Stimulated activated naive CD4-positive, alpha-beta T cell (primary cell): ENCODE data around the gene FCGBP.
"Not testable (repeated sequence)": the region's sequence is repeated elsewhere in the genome, so short reads cannot be mapped to it uniquely, and the experiment has no call there.

ENCODE experiments used
- DNase-seq, 6 experiments: peaks; one replicate each; lab custom pipeline; 2025; lab: John Stamatoyannopoulos, UW

Gene FCGBP

DNA sequence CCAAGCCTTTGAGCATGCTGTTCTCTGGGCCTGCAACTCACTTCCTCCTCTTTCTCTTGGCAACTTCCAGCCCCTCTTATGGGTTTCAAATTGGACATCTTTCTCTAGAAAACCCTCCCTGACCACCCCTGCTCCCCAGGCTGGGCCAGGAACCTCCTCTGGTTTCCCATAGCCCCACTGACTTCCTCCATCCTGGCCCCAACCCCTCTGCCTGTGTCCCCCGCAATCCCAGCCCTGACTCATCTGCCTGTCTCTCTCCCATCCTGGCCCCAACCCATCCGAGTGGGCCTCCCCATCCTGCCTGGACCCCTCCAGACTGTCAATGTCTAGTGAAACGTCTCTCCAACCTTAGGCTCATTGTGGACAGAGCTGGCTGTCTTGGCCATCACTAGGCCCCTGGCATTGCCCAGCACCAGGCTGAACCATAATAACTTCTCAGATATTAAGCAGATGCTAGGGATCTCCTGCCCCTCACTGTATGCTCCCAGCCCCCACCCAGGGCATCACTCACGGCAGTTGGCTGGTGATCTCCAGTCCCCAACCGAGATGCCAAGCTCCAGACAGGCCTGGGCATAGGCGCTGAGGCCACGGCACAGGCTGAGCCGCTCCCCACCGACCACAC, 16.8 kb downstream of the FCGBP start:
- no peak for DNase-seq

DNA sequence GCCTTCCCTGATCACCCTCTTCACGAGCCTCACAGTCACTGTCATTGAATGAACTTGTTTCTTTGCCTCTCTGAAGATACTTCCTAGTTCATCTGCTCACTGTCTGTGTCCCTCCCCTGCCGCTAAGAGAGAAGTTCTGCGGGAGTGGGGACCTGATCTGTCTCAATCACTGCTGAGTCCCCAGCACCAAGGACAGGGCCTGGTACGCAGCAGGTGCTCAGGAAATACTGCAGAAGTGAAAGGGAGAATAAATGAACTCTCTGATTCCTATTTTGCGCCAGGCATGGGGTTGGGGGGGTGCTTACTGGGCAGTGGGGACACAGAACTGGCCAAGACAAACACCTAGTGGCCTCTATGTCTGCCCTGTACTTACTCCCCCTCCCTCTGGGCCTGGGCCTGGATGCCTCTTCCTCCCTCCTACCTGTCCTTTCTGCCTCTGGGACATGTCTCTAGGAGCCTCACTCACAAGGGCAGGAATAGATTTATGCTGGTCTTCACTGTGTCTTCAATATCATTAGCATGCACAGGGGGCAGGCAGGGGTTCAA, 17.5 kb downstream of the FCGBP start:
- DNase-seq: no peak

DNA sequence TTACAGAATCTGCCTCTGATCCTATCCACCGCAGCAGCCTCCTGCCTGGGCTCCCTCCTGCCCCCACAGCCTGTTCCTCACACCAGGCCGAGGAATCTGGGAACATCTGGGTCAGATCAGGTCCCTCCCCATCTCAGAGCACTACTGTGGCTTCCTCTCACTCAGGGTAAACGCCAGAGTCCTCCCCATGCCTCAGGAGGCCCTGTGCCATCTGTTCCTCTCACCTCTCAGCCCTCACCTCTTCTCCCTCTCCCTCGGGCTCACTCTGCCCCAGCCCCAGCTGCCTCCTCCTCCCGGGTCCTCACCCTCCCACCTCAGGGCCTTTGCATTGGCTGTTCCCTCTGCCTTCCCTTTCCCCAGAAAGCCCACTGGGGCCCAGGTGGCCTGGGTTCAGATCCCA, 18.2 kb downstream of the FCGBP start:
- no peak for DNase-seq

DNA sequence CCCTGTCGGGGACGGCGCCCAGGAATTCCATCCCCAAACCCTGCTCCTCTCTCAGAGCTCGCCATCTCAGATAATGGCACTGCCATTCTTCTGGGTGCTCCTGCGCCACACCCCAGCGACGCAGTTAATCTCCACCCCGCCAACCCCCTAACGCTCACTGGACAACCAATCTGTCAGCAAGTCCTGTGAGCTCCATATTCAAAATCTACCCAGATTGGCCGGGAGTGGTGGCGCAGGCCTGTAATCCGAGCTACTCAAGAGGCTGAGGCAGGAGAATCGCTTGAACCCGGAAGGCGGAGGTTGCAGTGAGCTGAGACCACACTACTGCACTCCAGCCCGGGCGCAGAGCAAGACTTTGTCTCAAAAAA, 18.6 kb downstream of the FCGBP start:
- DNase-seq: no peak

DNA sequence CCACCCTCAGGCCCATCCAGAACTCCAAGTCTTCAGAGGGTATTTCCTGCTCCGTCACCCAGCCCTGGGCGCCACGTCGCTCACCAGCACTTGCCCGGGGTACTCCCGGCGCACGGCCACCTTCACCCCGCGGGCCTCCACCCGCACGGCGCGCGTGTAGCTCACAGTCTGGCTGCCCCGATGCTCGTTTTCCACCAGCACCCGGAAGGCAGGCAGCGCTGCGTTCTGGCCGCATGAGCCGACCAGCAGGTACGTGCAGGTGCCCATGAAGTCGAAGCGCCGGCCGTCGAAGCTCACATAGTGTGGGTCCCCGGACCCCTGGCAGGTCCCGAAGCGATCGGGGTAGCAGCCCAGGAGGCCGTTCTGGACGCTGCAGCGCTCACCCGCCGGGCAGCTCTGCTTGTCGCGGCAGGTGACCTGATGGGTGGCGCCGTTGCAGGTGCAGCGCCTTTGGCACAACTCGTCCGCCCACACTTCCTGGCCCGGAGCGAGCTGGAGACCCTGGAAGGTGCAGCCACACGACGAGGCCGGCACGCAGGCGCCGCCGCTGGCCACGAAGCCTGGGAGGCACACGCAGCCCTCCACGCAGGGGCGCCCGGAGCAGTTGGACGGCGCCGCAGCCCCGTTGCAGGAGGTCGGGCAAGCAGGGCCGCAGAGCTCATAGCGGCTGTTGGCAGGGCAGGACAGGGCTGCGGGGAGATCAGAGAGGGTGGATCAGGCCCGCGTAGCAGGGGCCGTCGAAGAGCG, 19.2 kb downstream of the FCGBP start:
- no peak for DNase-seq

DNA sequence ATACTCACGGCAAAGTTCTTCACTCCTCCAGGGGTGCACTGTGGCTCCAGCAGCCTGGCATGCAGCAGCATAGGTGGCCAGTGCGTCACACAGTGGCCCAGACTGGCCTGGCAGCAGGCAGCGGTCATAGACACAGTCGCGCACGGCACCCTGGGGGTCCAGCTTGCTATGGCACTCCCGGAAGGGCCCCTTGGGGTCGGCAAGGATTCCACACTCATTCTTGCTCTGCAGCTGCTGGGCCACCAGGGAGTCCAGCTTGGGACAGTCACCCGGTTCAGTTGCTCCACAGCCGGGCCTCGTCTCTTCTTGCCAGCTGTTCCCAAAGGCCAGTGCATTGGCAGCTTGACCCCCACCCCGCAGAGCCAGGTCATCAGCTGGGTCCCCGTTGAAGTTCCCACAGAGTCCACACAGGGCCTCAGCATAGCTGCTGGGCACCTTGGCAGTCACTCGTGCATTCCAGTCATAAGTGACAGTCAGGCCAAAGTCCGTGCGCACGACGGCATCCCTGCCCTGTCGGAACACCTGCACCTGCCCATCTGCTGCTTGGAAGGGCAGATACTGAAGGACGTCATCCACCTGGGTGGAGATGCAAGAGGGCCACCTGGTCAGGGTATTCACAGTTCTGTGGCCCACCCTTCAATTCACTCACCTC, 20.6 kb downstream of the FCGBP start:
- no peak for DNase-seq

DNA sequence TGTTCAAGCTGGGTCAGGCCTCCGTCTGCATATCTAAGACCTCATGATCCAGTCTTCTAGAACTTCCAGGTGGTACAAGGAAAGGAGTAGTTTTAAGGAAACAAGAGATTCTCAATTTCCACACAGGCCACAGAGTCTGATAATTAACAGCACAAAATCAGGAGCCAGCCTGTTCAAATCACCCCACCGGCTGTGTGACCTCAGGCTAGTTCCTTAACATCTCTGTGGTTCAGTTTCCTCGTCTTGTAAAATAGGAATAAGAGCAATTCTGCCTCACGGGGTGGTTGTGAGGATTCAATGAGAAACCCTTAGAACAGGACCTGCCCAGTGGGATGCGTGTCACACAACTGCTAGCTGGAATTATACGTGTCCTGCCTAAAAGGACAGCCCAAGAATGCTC, 25.6 kb downstream of the FCGBP start:
- no peak for DNase-seq

DNA sequence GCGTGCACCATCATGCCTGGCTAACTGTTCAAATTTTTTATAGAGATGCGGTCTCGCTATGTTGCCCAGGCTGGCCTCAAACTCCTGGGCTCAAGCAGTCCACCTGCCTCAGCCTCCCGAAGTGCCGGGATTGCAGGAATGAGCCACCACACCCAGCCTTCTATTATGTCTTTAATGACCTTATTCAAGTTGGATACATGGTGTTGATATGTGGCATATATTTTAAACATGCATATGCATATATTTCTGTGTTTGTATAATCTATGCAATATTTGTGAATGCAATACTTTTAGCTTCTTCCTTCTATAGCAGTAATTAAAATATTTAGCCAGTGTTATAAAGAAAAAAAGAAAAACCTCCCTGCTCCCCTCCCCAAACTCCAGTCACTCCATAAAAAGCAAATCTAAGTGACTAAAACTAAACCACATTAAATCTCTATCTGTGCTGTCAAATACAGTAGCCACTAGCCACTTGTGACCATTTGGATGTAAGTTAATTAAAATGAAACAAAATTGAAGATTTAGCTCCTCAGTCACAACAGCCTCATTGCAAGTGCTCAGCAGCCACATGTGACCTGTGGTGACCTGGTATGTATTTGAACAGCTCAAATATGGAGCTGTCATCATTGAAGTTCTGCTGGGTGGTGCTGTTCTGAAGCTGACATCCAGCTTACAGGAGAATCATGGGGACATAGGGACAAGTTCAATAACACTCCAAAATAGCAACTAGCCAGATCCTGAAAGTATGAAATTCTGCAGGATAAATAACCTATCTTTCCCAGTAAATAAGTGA, 27.4 kb downstream of the FCGBP start:
- DNase-seq: no peak

DNA sequence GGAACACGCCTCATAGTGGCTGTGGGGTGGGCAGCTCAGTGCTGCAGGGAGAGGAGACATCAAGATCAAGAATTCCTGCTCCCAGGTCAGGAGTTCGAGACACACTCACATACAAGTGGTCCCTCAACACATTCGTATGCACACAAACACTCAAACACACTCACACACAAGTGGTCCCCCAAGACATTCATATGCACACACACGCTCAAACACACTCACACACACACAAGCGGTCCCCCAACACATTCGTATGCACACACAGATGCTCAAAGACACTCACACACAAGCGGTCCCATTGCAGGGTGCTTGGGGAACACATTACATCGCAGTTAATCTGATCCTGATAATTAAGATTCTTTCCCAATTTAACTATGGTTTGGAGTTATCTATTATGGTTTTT, 28.2 kb downstream of the FCGBP start:
- DNase-seq: no peak

DNA sequence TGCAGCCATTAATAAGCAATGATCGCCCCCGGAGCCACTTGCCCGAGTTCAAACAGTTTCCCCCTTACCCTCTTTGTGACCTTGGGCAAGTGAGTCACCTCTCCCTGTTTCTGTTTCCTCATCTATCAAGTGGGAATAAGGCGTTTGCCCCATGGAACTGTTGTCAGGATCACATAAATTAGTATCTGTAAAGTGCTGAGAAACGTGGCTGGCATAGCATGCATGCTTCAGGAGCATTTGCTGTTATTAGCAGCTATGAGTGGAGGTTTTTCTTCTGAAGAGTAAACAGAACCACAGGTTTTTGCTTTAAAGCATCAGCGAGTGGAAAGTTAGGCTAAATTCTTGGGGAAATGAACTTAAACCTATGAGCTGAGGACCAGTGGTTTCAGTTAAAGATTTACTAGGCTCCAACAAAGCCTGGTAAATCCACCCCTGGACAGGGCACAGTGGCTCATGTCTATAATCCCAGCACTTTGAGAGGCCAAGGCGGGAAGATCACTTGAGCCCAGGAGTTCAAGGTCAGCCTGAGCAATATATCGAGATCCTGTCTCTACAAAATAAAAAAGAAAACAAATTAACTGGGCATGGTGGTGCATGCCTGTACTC, 30.8 kb downstream of the FCGBP start:
- not testable (repeated sequence) for DNase-seq

DNA sequence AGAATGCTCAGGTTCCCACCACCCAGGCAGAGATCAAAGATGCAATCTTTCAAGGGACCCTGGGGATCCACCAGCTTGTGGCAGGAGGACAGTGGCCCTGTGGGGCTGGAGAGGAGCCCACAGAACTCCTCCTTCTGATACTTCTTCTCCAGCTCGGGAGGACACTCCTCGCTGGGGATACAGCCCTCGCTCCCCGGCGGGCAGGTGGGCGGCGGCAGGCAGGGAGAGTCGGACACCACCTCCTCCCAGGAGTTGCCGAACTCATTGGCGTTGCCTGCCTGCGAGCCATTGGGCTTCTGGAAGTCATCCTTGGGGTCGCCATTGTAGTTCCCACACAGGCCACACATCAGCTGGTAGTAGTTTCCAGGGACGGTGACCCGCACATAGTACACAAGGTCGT, 32.1 kb downstream of the FCGBP start:
- DNase-seq: not testable (repeated sequence)

DNA sequence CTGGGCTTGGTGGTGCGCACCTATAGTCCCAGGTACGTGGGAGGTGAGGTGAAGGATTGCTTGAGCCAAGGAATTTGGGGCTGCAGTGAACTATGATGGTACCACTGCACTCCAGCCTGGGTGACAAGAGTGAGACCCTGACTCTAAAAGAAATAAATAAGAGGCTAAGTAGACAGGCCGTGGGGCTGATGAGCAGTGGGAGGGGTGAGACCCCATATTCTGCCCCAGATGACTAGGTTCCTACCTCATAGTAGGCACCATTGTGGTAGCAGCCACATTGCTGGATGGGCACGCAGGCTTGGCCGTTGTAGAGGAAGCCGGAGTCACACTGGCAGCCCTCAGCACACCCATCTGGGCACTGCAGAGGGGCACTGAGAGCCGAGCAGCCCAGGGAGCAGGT, 32.8 kb downstream of the FCGBP start:
- not testable (repeated sequence) for DNase-seq

DNA sequence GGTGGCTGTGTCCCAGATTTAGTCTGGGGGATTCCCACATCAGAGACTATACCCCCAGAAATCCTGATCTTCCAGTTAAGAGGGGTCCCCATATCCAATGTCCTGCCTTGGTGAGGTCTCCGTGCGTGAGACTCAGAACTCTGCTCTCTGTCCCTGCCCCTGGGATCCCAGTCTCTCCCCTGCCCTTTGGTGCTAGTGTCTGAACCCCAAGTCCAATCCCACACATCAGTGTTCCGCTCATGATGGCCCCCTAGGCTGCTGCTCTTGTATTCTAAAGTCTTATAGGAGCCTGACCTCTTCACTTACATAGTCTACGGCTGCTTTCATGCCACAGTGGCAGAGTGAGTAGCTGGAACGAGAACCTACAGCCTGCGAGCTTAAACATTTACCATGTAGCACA, 35.6 kb downstream of the FCGBP start:
- not testable (repeated sequence) for DNase-seq

DNA sequence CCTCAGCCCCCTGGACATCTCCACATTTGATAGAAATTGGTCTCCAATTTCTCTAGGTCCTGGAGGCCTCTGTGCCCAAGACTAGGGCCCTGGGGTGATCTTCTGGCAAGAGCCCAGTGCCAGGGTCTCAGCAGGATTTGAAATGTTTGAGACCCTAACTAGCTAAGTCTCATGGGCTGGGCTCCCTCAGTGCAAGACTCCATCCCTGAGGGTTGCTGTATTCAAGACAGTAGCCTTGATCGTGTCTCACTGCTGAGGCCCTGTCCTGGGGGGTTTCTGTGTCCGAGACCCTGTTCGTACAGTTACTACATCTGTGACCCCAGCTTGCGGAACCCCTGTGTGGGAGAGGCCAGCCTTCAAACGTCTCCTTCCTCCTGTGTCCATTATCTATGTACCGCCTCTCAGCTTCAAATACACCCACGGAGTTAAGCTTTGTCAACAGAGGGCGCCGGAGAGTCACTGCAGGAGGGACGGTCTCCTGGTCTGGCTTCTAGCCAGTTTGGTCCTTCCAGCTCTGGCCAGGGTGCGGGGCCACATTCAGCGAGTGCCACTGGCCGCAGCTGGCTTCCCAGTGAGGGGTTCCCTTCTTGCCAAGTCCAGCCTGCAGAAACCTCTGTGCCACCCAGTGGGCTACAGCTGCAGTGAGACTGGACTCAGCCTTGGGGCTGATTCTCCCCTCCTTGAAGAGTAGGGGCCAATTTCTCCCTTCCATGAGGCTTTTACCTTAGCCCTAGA, 36.8 kb downstream of the FCGBP start:
- DNase-seq: peak in 4 of 6 experiments; percentile 22 to 57 (median 46)

DNA sequence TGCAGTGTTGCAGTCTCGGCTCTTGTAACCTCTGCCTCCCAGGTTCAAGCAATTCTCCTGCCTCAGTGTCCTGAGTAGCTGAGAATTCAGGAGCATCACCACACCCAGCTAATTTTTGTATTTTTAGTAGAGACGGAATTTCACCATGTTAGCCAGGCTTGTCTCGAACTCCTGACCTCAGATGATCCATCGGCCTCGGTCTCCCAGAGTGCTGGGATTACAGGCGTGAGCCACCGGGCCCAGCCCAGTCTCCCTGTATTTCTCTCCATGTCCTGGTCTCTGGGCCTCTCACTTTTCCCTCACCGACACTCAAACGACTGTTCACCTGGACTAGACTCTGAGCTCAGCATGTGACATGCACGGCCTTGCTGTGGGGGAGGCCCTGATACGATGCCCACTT, 39.3 kb downstream of the FCGBP start:
- DNase-seq: not testable (repeated sequence)

DNA sequence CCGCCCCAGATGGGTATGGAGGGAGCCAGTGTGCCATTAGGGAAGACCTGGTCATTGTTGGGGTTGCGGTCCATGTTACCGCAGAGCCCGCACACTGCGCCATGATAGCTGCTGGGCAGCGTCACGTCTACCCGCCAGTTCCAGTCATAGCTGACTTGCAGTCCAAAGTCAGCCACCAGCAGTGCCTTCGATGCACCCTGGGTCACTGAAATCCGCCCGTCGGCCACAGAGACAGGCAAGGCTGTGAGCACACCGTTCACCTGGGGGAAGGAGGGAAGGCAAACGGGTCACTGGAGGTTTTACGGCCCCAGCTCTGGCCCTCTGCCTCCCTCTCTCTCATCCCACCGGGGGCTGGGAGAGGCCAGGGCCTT, 40.2 kb downstream of the FCGBP start:
- not testable (repeated sequence) for DNase-seq

DNA sequence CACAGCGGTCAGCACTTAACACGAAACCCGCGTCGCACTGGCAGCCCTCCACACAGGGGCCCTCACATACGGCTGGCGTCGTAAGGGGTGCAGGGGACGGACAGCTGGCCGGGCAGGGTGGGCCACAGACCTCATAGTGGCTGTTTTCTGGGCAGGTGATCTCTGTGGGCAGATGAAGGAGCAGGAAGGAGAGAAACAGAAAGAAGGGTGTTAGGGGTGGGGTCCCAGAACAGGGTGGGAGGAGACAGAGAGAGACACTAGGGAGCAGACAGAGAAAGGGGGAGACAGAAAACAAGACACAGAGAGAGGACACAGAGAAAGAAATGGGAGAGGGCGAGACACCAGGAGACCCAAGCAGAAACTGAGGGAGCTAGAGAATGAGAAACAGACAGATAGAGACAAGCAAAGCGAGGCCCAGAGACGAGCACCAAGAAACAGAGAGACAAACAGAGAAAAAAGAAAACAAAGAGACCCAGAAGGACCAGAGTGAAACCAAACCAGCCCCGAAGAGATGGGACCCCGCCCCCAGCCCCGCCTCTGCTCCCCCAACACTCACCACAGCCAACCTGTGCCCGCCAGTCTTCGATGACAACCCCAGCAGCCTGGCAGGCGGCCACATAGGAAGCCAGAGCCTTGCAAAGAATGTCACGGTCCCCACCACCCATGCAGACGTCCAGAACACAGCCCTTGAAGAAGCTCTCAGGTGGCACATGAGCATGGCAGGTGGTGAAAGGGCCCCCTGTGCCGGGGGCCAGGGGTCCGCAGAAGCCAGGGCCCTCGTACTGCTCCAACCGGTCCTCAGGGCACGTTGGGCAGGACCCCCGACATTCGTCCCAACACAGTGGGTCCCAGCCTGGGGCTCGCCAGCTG, 40.8 kb downstream of the FCGBP start:
- DNase-seq: peak in 3 of 6 experiments; percentile 29 to 65 (median 54)

DNA sequence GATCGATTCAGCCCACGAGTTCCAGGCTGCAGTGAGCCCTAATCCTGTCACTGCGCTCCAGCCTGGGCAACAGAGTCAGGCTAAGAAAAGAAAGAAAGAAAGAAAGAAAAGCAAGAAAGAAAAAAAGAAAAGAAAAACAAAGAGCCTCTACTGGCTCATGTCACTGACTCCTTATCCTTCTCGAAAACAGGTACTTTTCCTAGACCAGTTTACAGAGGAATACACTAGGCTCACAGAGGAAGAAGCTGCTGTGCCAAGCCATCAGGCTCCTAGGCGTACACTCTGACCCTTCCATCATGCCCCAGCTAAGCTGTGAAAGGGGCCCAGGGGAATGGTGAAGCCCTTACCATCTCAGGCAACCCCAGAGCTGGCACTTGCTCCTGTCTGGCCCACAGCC, 41.9 kb downstream of the FCGBP start:
- DNase-seq: not testable (repeated sequence)

DNA sequence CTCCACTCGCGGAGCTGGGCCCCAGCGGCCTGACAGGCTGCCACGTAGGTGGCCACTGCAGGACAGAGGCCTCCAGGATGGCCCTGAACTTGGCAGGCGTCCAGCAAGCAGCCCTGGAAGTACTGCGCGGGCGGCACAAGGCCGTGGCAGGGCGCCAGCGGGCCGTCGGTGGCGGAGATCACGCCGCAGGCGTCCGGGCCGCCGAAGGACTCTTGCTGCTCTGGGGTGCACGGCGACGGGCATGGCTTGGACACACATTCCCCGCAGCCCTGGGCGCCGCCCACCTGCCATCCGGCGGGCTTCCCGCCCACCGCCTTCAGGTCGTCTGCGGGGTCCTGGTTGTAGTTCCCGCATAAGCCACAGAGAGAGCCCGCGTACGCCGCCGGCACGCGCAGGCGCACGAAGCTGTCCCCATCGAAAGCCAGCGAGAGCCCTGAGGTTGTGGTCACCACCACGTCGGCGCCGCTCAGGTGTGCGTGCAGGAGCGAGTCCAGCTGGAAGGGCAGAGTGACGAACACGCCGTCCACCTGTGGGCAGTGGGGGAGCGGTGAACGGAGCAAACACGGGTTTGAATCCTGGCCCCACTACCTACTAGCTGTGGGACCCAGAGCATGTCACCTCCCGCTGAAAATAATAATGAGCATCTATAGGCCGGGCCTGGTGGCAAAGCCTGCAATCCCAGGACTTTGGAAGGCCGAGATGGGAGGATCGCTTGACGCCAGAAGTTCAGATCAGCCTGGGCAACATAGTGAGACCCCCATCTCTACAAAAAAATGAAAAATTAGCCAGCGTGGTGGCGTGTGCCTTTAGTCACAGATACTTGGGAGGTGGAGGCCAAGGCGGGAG, 42.6 kb downstream of the FCGBP start:
- DNase-seq: peak in 2 of 6 experiments; percentile 7 to 22
